H1 (cell line): ENCODE data around the gene GLRA2. TPM values are rescaled to one million over a fixed set of nuclear protein-coding genes. Genes with fewer than 3 reads are reported as not detected.

Source experiments
- CTCF ChIA-PET: fragments of 300-600 bp; sonication (Branson Sonifier 250); formaldehyde crosslinking; loops from one replicate; lab custom pipeline; 2021; ENCODE audit not compliant: partially characterized antibody; lab: Charles Lee
- POLR2A ChIA-PET: fragments of 300-600 bp; sonication (Branson Sonifier 250); formaldehyde crosslinking; loops from one replicate; lab custom pipeline; 2021; ENCODE audit warnings: inconsistent platforms; ENCODE audit not compliant: partially characterized antibody; lab: Charles Lee
- DNase-seq, 2 experiments: peaks; one replicate each; pipeline versions ENCODE4 v3.0.0 to v3.0.0-alpha.2; 2010 to 2022; ENCODE audit warnings: low spot score in 2 of 2, low read depth in 1 of 2, mixed read lengths in 1 of 2
- FAIRE-seq: peaks from 2 replicates; lab custom pipeline; 2011; peaks lifted over from hg19 to GRCh38; lab: Jason Lieb, UNC
- H2AFZ ChIP-seq: 2 replicates; pipeline ENCODE4 v1.8.1; 2012; ENCODE audit warnings: low read length, inconsistent platforms
- H2AK5ac ChIP-seq: 2 replicates; pipeline ENCODE4 v1.6.1; 2013; ENCODE audit warnings: low read depth, low read length
- H2BK120ac ChIP-seq: replicated peaks from 2 replicates; pipeline ENCODE3; 2013; ENCODE audit warnings: low read depth, low read length, inconsistent platforms
- H2BK12ac ChIP-seq: 2 replicates; pipeline ENCODE4 v1.6.1; 2013; ENCODE audit warnings: low read depth, low read length
- H2BK15ac ChIP-seq: 2 replicates; pipeline ENCODE4 v1.6.1; 2013; ENCODE audit warnings: low read length
- H2BK20ac ChIP-seq: 2 replicates; pipeline ENCODE4 v1.6.1; 2013; ENCODE audit warnings: low read length
- H2BK5ac ChIP-seq: 2 replicates; pipeline ENCODE4 v1.6.1; 2013; ENCODE audit warnings: low read depth, low read length
- H3K14ac ChIP-seq: 2 replicates; pipeline ENCODE4 v1.6.1; 2013; ENCODE audit warnings: inconsistent platforms; ENCODE audit not compliant: insufficient read length
- H3K18ac ChIP-seq: 2 replicates; pipeline ENCODE4 v1.6.1; 2013; ENCODE audit warnings: low read length; ENCODE audit errors: extremely low read depth
- H3K23ac ChIP-seq: 2 replicates; pipeline ENCODE4 v1.6.1; 2013; ENCODE audit warnings: inconsistent platforms; ENCODE audit not compliant: insufficient read length
- H3K23me2 ChIP-seq: 2 replicates; pipeline ENCODE4 v1.6.1; 2013; ENCODE audit warnings: low read depth, low read length
- H3K27ac ChIP-seq: 2 replicates; pipeline ENCODE4 v1.6.1; 2011; ENCODE audit warnings: low read depth, low read length, inconsistent platforms
- H3K27me3 ChIP-seq, 4 experiments: replicated peaks in 1 of 4; 1 replicate in 1 of 4; 2 replicates in 3 of 4; pipeline versions ENCODE4 v1.6.1 to v1.8.1; 2011 to 2013; ENCODE audit warnings: low read length in 3 of 4, mild to moderate bottlenecking in 3 of 4, inconsistent platforms in 2 of 4, mixed read lengths in 2 of 4, moderate library complexity in 1 of 4; ENCODE audit not compliant: control insufficient read depth in 3 of 4, insufficient read depth in 3 of 4; ENCODE audit errors: extremely low read depth in 1 of 4
- H3K36me3 ChIP-seq, 4 experiments: 2 replicates each; pipeline versions ENCODE4 v1.6.1 to v1.8.1; 2011 to 2013; ENCODE audit warnings: mild to moderate bottlenecking in 4 of 4, low read length in 3 of 4, moderate library complexity in 2 of 4, control low read depth in 1 of 4, inconsistent platforms in 1 of 4; ENCODE audit not compliant: insufficient read depth in 4 of 4, control insufficient read depth in 2 of 4
- H3K4ac ChIP-seq: replicated peaks from 2 replicates; pipeline ENCODE3; 2013; ENCODE audit warnings: low read length, low read depth, mixed read lengths, inconsistent platforms; ENCODE audit not compliant: insufficient read length
- H3K4me1 ChIP-seq, 4 experiments: replicated peaks in 1 of 4; 1 replicate in 1 of 4; 2 replicates in 3 of 4; pipeline versions ENCODE4 v1.6.1 to v1.8.1; 2011 to 2013; ENCODE audit warnings: low read length in 3 of 4, inconsistent platforms in 2 of 4, mixed read lengths in 1 of 4; ENCODE audit not compliant: insufficient read depth in 4 of 4, control insufficient read depth in 3 of 4
- H3K4me2 ChIP-seq, 2 experiments: 2 replicates each; pipeline versions ENCODE4 v1.6.1 to v1.8.1; 2011 to 2013; ENCODE audit warnings: low read depth in 2 of 2, low read length in 2 of 2, control low read depth in 1 of 2, inconsistent platforms in 1 of 2, mild to moderate bottlenecking in 1 of 2; ENCODE audit not compliant: insufficient read depth in 1 of 2
- H3K4me3 ChIP-seq, 4 experiments: fragments of 200-600, 300-600 bp in 1 of 4; sonication (generic), shearing (Covaris generic), sonication (Bioruptor Twin) in 1 of 4; 2 replicates each; pipeline versions ENCODE4 v1.5.1 to v1.8.1; 2011 to 2016; ENCODE audit warnings: low read length in 4 of 4, low read depth in 3 of 4, control low read depth in 2 of 4, inconsistent platforms in 2 of 4, mild to moderate bottlenecking in 2 of 4, mixed read lengths in 1 of 4, moderate library complexity in 1 of 4; ENCODE audit not compliant: insufficient read depth in 2 of 4; ENCODE audit errors: extremely low read depth in 1 of 4
- H3K56ac ChIP-seq: replicated peaks from 2 replicates; pipeline ENCODE3; 2013; ENCODE audit warnings: low read depth, mild to moderate bottlenecking, mixed read lengths, low read length, inconsistent platforms; ENCODE audit not compliant: insufficient read length
- H3K79me1 ChIP-seq: 2 replicates; pipeline ENCODE4 v1.6.1; 2013; ENCODE audit warnings: low read depth, low read length, control low read depth
- H3K79me2 ChIP-seq, 2 experiments: 2 replicates each; pipeline versions ENCODE4 v1.6.1 to v1.8.1; 2012 to 2013; ENCODE audit warnings: low read length in 2 of 2, mild to moderate bottlenecking in 2 of 2, inconsistent platforms in 1 of 2; ENCODE audit not compliant: insufficient read depth in 2 of 2, control insufficient read depth in 1 of 2
- H3K9ac ChIP-seq, 4 experiments: replicated peaks in 1 of 4; 1 replicate in 1 of 4; 2 replicates in 3 of 4; pipeline versions ENCODE4 v1.6.1 to v1.8.1; 2011 to 2013; ENCODE audit warnings: low read depth in 3 of 4, low read length in 3 of 4, control low read depth in 2 of 4, mild to moderate bottlenecking in 2 of 4, moderate library complexity in 2 of 4, inconsistent platforms in 1 of 4; ENCODE audit errors: extremely low read depth in 1 of 4
- H3K9me3 ChIP-seq, 2 experiments: 2 replicates each; pipeline versions ENCODE4 v1.6.1 to v1.8.1; 2012 to 2013; ENCODE audit warnings: mild to moderate bottlenecking in 2 of 2, moderate library complexity in 2 of 2, control low read depth in 1 of 2, inconsistent platforms in 1 of 2, low read depth in 1 of 2, low read length in 1 of 2, mixed read lengths in 1 of 2; ENCODE audit not compliant: insufficient read depth in 2 of 2
- H4K20me1 ChIP-seq, 2 experiments: replicated peaks in 1 of 2; 2 replicates each; pipeline versions ENCODE3 to v1.8.1; 2011 to 2013; ENCODE audit warnings: inconsistent platforms in 2 of 2, low read length in 2 of 2, mild to moderate bottlenecking in 1 of 2; ENCODE audit not compliant: insufficient read depth in 2 of 2, control insufficient read depth in 1 of 2
- H4K5ac ChIP-seq: 2 replicates; pipeline ENCODE4 v1.6.1; 2013; ENCODE audit warnings: low read length, low read depth, mixed read lengths, inconsistent platforms; ENCODE audit not compliant: insufficient read length
- H4K8ac ChIP-seq: 2 replicates; pipeline ENCODE4 v1.8.0; 2013; ENCODE audit warnings: mild to moderate bottlenecking, moderate library complexity, low read length, inconsistent platforms; ENCODE audit not compliant: insufficient read depth; ENCODE audit errors: extremely low read depth
- H4K91ac ChIP-seq: replicated peaks from 2 replicates; pipeline ENCODE3; 2013; ENCODE audit warnings: low read length, mixed read lengths, inconsistent platforms; ENCODE audit not compliant: insufficient read length
- ASH2L ChIP-seq: fragments of 200-600, 300-600 bp; sonication (generic); IDR thresholded peaks from one replicate; pipeline ENCODE4 v1.7.1; 2017; ENCODE audit warnings: low read length
- ATF2 ChIP-seq: IDR thresholded peaks from 2 replicates; pipeline ENCODE4 v1.6.1; 2012; ENCODE audit warnings: low read length, inconsistent platforms
- CHD2 ChIP-seq: IDR thresholded peaks from 2 replicates; pipeline ENCODE4 v1.6.1; 2012; ENCODE audit warnings: low read length, improper control_type of control experiment
- KDM4A ChIP-seq: IDR thresholded peaks from one replicate; pipeline ENCODE4 v1.7.1; 2012; ENCODE audit warnings: low read depth, mild to moderate bottlenecking, moderate library complexity, low read length, inconsistent platforms; ENCODE audit not compliant: severe bottlenecking
- NRF1 ChIP-seq: IDR thresholded peaks from 2 replicates; pipeline ENCODE4 v1.6.1; 2011; ENCODE audit warnings: mild to moderate bottlenecking, low read depth, low read length, improper control_type of control experiment
- PHF8 ChIP-seq: fragments of 200-600 bp; sonication (generic); conservative IDR thresholded peaks from 2 replicates; pipeline ENCODE4 v1.7.1; 2012; ENCODE audit warnings: low read depth, mild to moderate bottlenecking, inconsistent platforms, low read length, moderate library complexity
- SIRT6 ChIP-seq: IDR thresholded peaks from one replicate; pipeline ENCODE4 v1.7.1; 2012; ENCODE audit warnings: low read length, inconsistent platforms
- WGBS, 2 experiments: shearing (Covaris generic) in 1 of 2; methylation state at CpG; one replicate each; pipeline versions ENCODE4 v1.1.6 to v1.1.7; 2013 to 2015; ENCODE audit warnings: low lambda C conversion rate in 2 of 2, mixed read lengths in 2 of 2, inconsistent platforms in 1 of 2, low coverage in 1 of 2, missing lambda C conversion rate in 1 of 2; ENCODE audit not compliant: insufficient replicate concordance in 2 of 2, insufficient coverage in 1 of 2, insufficient read length in 1 of 2; ENCODE audit errors: extremely low coverage in 1 of 2, missing lambda C conversion rate in 1 of 2; 5-methylcytosine and 5-hydroxymethylcytosine counted together
- polyA plus RNA-seq, 7 experiments: library from polyadenylated mRNA; depleted of rRNA in 3 of 7; stranded (reverse) in 5 of 7; unstranded in 2 of 7; fragments of >200 nt in 5 of 7; fragments of 200-250 nt in 2 of 7; gene quantifications; 1 replicate in 5 of 7; 2 replicates in 1 of 7; 4 replicates in 1 of 7; pipeline versions ENCODE4 v1.2.1 to v1.2.3, GENCODE V29; 2011 to 2013; ENCODE audit warnings: missing spikeins in 2 of 7, mixed read lengths in 2 of 7
- total RNA-seq: library from RNA; stranded (reverse); fragmentation: NEBNext Ultra II Directional; extraction: Animal tissue kit (Norgen Biotek cat#: 25700); gene quantifications from 2 replicates; pipeline ENCODE4 v1.2.1, GENCODE V29; 2021

GLRA2 gene
- total and polyA plus RNA-seq, 2 of the 8 experiments (the other 6 are each of a cell fraction or from before 2014, with no cell fraction given): not detected

- no peak overlapping the region for H3K4me2 ChIP-seq
- H4K5ac ChIP-seq: no peak overlapping the region
- no peak overlapping the region for H2BK15ac ChIP-seq
- no peak overlapping the region for H3K27ac ChIP-seq
- H3K9ac ChIP-seq: no peak overlapping the region
- ChIA-PET CTCF (interaction anchor here (2.2 kb wide), 1 partner anchor 21 kb away, joined by 8 read pairs; no protein-coding TSS in a partner anchor), POLR2A (no interaction called here)
- H3K23ac ChIP-seq: no peak overlapping the region
- H3K4me3 ChIP-seq: no peak overlapping the region
- DNase-seq (no peak), FAIRE-seq (no peak)
- no peak overlapping the region for H3K14ac ChIP-seq
- no peaks in the 10 kb centered on the region for H4K20me1 ChIP-seq
- H3K79me2 ChIP-seq: no peaks in the 10 kb centered on the region
- H3K9me3 ChIP-seq: no peaks in the 10 kb centered on the region
- no peaks in the 10 kb centered on the region for H3K79me1 ChIP-seq
- no peak overlapping the region for H4K8ac ChIP-seq
- H3K18ac ChIP-seq: no peak overlapping the region
- WGBS, 2 experiments: 90% methylated on average over 2 of the region's 2 CpGs; no CpG with 5 or more reads in 1 of the 2 experiments
- TF ChIP-seq NRF1 (no peak), PHF8 (no peak), SIRT6 (no peak), KDM4A (no peak), CHD2 (no peak), ATF2 (no peak), ASH2L (no peak)
- H2AFZ ChIP-seq: no peak overlapping the region
- H2AK5ac ChIP-seq: no peak overlapping the region
- no peak overlapping the region for H2BK5ac ChIP-seq
- H3K27me3 ChIP-seq: no peaks in the 10 kb centered on the region
- no peaks in the 10 kb centered on the region for H3K23me2 ChIP-seq
- H3K4ac ChIP-seq: no peak overlapping the region
- no peak overlapping the region for H4K91ac ChIP-seq
- H3K56ac ChIP-seq: no peak overlapping the region
- H3K4me1 ChIP-seq: no peaks in the 10 kb centered on the region
- no peak overlapping the region for H2BK12ac ChIP-seq
- H2BK120ac ChIP-seq: no peak overlapping the region
- no peak overlapping the region for H2BK20ac ChIP-seq
- H3K36me3 ChIP-seq: no peaks in the 10 kb centered on the region
Observed at GRCh38 chrX:14718403-14718802, 189.1 kb downstream of the GLRA2 start.
